NCI-H460 (cell line): ENCODE measurements around the gene BUB3. TPM values are rescaled to one million over a fixed set of nuclear protein-coding genes. Genes with fewer than 3 reads are reported as not detected.

ENCODE experiments used
- DNase-seq: peaks from one replicate; pipeline ENCODE4 v3.0.0-alpha.2; 2016; ENCODE audit warnings: low read depth; ENCODE audit errors: extremely low read depth
- total RNA-seq: library from RNA; depleted of rRNA; stranded (reverse); fragments of >200 nt; shearing (Covaris generic); gene quantifications from 2 replicates; pipeline ENCODE4 v1.2.3, GENCODE V29; 2014

Gene BUB3
- total RNA-seq, 1 experiment from 2014 or later = 274 TPM

DNA sequence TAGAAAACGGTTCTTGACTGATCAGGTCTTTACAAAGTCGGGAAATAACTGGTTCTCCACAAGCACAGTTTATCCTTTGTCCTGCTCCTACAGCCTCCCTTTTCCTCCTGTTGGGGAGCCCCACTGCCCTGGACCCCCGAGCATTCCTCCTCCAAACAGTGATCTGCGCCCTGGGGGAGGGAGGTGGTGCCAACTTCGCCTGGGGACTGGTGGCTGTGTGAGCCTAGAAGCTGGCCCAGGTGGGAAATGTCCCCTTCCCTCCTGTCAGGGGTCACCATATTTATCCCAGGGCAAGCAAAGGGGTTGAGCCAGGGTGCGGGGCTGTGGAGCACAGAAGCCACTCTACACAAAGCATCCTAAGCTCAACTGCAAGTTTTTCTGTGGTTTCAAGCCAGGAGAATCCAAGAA, 13.2 kb upstream of the BUB3 start:
- no peak for DNase-seq

DNA sequence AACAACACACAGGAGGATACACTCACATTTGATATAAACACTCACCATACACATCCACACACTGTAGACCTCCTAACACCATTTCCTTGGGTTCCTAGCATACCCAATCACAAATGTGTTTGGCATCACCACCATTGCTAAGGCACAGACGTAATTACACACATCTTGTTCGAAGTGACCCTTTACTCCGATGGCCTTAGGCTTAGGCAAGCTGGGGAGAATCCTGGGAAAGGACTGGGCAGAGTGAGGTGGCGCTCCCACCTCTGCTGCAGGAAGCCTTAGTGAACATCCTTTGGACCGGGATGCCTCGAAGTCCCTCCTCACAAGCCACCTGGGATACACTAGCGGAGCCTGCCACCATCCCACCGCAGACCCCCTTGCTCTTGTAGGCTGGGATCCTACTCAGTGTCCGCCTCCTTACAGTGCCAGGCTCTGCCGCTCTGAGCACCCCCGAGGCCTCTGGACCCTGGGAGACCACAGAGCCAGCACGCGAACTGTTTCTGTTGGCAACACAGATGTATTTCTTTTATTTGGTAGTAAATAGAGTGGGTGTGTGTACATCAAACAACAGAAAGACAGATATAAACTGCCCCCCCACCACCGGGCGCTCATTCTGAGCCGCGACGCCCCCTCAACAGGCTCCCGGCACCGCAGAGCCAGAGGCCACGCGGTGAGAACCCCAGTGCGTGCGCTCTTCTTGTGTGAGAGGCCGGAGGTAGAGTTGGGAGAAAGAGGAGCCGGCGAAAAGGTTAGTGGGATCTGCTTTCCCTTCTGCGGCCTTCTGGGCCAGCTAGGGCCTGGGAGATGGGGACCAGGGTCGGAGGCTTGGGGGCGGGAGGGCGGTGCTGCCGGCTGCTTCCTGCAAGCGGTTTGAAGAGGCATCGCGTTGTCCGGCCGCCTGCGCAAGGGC, 12.2 kb upstream of the BUB3 start:
- no peak for DNase-seq

DNA sequence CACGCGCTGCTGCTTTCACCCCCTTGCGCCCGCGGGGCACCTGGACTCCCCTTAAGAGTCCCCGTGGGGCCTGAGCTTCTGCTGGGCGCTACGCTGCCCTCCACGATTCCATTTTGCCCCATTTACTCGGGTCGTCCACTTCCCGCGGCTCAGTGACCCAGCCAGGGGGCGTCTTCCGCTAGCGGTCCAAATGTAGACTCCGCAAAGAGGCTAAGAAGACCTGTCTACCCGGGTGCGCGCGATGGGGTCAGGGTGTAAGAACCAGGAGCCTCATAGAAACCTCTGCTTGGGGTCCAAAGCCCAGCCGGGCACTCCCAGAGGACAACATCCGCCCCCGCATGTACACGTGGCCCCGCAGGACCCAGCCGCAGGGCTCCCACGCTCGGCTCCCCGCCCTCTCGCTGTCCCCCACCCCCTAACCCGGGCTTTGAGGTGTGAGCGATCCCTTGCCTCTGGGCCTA, 11.5 kb upstream of the BUB3 start:
- DNase-seq = no peak

DNA sequence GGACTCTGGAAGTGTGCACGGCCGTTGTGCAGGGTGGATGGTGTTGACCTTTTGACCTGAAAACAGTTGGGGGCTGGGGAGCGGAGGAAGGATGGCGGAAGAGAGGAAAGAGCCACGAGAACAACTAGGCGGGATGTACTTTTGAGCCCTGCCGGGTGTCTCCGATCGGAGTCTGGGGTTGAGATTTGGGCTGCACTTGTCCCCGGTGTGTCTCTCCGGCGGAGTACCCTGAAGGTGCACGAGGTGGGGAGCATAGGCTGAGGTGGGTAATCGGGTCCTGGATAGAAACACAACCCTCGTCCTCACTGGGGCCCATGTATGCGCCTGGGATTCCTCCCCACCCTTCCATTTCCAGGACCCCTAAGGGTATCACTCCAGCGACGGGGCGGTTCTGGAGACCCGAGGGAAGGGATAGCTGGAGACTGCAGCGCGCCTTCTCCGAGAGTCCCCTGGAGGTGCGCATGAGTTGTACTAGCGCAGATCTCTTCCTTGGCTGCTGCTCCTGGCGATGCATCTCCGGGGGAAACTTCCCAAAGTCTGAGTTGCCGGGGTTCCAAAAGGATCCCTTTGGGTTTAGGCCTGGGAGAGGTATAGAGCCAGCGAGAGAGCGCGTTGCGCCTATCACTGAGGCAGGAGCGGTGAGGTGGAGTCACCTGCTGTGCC, 10.9 kb upstream of the BUB3 start:
- no peak for DNase-seq

DNA sequence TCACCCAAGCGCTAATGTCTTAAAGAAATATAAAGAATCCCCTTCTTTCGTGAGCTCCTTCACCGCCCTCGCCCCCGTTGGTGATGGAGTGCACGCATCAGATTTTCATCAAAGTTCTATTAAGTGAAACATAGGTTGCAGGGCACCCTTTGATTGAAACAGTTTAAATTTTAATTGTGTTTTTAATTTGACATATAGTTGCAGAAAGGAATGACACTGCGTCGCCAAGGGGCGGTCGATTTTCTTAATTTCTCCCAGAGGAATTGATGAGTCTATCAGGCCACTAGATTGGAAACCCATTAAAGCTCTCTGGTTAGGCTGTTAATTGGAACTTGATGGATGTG, 10.4 kb upstream of the BUB3 start:
- no peak for DNase-seq

DNA sequence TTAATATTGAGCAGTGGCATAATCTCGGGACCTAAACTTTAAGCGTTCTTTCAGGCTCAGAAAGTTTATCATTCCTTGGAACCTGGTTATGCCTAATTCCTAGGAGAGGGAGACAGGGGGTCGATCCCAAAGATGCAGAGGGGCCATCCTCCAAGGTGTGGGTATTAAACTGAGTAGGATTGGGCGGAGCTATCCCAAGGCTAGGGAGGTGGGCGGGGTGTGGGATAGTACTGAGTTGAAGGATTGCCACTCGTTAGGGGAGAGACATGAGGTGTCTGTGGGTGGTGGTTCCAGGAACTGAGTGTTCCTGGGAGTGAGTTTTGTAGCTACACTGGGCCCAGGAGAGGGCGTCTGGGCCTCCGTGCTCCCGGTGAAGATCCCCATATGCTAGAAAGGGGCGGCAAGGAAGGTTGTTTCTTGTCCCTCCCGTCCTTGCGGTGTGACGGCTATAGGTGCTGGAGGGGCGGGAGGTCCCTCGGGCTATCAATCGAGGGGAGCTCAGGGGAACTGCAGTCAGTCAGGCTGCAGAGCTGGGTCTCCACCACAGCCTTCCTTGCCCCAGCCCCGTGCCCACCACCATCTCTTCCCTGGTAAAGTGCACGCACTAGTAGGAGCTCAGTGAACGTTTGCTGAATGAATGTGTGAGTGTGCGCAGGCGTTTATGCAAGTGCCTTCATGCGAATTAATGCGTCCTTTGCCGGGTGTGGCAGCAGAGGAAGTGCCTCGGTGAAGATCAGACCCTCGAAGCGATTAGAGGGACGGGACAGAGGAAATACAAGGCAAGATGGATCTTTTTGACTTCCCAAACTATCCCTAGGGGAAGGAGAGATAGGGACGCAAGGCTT, 9.3 kb upstream of the BUB3 start:
- DNase-seq = no peak

DNA sequence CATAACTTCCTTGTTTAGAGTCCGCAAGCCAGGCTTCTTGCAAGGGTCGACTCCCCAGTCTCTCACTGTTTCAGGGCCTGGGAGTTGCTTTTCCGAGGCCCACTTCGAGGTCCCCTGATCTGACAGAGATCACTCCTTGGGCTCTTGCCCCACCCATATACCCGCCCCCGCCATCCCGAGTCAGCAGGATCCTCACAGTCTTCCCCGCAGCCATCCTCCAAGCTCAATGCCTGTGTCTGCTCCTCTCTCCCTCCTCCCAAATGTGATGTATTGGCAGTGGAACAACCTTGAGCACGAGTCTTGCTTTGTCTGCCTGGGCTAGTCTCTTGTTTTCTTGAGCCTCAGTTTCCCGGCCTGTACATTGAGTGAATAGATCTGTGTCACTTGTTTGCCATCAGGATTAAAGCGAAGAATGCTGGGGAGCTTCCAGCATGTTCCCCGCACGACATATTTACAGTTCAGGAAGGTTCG, 8.6 kb upstream of the BUB3 start:
- no peak for DNase-seq

DNA sequence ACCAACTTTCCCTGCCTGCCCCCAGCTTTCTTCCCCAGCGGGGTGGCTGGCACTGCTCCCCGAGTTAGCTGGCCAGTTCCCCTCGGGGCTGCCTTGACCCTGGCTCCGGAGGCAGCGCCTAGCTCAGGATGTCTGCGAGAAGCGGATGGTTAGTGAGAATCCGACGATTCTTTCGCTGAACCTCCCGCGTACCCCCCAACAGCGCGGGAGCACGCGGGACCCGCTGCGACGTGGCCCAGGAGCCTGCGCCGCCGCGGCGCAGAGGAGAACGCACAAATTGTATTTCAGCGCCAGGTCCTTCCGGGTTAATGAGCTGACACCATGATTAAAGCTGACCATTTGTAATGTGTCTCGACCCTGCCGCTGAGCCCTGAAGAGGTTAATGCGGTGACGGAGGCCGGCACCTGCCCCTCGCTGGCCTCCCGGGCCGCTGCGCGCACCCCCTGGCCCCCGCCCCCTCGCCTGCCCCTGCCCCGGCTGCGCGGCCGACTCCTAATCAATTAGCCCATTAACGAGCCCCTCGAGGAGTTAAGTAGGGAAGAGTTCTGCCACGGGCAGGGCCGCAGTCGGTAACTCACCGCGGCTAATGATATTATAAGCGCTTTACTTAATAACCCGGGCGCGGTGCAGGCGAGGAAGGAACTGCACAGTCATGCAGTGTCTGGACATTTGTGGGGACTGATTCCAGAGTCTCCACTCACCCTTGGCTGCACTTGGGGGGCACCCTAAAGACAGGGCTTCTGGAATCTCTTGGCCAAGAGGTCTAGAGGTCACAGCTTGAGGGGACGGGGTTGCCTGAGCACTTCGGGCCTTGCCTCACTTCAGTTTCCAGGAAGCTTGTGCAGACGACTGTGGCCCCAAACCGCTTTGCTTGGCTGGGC, 7.9 kb upstream of the BUB3 start:
- DNase-seq = no peak

DNA sequence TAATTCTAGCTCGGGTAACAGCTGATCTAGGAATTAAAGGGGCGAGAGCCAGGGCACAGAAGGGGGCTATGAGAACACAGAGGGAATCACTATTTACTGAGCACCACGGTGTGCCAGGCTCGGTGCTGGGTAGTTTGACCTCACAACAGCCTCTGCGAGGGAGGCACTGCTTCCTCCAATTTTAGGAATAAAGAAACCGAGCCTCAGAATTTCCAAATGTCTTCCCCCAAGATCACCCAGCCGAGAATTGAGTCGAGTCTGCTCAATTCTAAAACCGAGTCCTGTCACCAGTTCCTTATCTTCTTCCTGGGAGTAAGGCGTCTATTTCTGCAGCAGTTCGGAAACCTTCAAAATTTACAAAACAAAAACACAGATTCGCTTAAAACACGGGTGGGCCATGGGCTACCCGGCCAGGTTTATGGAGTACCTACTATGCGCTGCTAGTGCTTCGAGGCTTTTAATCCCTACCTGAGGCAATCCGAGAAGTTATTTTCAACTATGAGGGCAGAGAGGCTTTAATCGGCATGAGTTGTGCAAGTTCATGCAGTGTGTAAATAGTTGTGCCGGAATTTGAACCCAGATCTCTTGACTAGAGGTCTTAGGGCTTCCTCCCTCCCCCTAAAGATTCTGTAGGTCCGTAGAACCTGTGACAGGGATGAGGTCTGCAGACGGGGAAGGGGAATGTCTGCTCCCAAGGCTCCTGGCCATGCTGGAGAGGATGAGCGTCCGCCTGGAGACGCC, 7.1 kb upstream of the BUB3 start:
- DNase-seq = no peak

DNA sequence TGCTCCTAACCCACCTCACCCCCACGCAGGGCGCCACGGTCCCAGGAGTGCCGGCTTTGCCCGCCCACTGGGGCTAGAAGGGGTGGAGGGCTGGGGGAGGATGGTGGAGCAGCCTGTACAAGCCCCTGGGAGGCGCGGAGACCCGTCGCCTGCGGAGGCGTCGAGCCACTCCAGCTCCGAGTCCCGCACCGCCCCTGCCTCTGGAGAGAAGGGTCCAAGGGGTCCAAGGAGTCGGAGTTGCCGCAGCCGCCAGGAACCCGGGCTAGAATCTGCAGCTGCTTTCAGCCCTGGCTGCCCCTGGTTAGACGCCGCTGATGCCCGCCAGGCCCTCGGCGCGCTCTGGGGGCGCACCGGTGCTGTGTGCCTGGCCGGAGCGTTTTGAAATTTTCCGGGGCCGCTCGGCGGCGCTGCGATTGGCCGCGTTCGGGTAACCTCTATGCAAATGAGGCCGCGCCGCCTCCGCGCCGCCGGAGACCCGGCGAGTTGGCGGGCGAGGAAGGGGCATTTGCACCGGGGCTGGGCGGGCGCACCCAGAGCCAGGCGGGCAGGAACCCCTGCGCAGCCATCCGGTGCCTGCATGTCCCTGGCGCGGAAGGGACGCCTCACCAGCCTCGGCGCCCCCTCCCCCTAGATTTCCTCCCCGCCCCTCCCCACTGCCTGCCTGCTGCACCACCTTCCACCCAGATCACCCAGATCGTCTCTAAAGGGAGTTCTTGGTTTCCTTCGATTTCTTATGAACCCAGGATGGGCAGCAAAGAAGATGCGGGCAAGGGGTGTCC, 6.4 kb upstream of the BUB3 start, which contains the start of gene HMX2:
Gene HMX2 (plus strand): TSS at position 502 of the 779 bp plus-strand sequence. CDS start 243 bp downstream, at position 745.
- DNase-seq = no peak

DNA sequence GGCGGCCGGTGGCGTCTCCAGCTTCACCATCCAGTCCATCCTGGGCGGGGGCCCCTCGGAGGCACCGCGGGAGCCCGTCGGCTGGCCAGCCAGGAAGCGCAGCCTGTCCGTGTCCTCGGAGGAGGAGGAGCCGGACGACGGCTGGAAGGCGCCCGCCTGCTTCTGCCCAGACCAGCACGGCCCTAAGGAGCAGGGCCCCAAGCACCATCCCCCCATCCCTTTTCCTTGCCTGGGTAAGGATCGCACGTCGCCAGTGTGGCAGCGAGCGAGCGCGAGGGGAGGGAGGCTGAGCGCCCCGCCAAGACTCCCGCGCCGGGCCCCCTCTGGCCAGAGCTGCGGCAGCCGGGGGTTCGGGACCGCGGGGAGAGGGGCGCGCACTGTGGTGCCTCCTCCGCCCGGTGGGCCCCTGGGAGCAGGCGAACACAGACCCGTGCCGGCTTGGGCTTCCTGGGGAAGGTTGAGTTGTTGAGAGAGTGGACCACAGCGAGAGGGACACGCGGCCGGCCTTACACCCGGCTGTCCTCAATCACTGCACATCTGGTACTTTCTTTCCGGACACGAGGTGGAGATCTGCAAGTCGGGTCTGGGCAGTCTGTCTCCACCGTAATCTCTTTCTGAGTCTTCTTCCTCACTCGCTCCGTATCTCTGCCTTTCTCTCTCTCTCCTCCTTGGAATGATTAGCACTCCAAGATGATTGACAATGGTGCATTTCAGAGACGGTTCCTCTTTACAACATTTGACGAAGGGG, 5.6 kb upstream of the BUB3 start:
- no peak for DNase-seq

DNA sequence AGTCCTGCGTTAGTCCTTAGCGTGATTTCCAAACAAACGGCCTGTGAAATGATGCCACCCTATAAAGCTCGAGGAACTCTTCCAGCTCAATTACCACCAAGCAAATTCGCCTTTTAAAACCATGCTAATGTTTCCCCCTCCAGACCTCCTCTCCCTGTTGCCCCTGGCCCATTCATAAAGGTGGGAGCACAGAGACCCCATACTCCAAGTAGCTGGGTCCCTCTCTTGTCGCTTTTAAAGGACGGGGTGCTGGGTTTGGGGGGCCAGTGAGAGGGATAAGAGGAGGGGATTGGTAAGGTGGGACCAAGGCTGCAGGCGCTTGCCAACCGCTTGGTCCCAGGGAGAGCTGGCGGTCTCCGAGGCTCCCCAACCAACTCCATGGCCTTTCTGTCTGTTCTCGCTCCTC, 5.0 kb upstream of the BUB3 start:
- no peak for DNase-seq

DNA sequence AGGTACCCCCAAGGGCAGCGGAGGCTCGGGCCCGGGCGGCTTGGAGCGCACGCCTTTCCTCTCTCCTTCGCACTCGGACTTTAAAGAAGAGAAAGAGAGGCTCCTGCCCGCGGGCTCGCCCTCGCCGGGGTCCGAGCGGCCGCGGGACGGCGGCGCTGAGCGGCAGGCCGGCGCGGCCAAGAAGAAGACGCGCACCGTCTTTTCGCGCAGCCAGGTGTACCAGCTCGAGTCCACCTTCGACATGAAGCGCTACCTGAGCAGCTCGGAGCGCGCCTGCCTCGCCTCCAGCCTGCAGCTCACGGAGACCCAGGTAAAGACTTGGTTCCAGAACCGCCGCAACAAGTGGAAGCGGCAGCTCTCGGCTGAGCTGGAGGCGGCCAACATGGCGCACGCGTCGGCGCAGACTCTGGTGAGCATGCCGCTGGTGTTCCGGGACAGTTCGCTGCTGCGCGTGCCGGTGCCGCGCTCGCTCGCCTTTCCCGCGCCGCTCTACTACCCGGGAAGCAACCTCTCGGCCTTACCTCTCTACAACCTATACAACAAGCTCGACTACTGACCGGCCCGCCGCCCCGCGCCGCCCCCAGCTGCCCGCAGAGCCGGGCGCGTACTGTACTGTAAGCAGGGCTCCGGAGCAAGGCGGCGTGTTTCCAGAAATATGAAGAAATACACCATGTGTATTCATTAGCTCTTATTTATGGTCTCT, 4.5 kb upstream of the BUB3 start:
- no peak for DNase-seq

DNA sequence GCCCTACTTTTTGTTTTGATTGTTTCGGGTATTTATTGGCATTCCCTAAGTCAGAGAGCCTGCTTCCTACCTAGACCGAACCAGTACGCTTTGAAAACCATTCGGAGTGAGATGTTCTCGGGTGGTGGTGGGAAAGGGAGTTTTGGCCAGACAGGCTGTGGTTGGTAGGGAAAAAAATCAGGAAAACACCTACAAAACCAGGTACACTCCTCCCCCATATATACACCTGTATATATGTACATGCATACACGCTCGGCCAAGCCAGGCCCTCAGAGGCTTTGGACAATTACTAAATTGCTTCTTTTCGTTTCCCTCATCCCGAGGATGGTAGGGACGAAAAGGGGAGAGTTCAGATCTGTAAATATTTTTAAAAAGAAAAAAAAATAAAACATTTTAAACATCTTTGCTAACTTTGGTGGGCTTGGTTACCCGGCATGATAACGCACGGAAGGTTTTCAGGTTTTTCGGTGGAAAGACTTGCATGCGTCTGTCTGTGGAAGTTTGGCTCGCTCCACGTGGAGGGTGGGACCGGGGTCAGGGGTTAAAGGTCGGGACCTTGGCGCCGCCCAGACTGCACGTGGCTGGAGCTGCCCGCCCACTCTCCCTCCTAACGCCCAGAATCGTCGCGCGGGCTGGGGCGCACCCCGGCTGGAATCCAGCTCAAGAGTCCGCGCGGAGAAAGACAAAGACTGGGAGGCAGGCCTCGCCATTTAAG, 3.8 kb upstream of the BUB3 start:
- no peak for DNase-seq

DNA sequence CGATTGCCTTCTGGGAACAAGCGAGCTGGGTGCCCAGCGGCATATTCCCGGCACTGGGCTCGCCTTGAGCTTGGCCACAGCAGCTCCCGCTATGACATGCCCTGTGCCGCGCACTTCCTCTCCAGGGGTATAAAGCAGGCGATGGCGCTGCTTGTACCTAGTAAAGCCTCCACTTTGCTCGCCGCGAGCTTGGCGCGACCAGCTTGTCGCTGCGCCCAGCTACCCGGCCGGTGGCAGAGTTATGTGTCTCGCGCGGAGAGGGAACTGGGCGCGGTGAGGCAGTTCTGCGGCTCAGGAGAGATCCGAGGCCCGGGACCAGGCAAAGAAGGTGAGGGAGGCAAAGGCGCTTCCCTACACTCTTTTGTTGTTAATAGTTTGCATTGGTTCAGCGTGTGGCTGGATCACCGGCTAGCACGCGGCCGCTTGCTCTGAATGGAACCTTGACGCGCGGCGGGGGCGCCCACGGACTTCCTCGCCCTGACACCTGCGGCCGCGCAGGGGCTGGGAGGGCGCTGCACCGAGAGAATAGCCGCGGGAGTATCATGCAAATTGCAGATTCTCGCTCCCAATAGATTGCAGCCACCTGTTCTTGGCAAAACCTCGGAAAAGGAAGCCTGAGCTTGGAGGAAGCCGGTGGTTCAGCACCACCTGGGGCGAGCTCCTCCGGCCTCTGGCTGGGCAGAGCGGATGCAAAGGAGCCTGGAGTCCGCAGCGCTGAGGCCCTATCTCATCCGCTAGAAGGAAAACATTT, 3.0 kb upstream of the BUB3 start:
- no peak for DNase-seq

DNA sequence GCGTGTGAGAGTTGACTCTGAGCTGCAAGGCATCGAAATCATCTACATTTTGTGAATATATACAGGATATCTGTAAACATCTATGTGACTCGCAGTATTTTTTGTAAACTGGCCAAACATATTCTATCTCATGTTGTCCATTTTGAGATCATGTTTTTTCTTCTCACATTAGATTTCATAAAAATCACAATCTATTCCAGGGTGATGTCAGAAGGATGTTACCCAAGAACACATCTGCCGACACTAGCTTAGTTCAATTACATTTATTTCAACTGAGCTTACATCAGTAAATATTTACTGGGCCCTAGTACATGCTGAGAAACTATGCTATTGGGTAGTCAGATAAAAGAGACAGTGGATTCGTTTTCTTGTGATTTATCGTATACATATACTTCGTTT, 2.5 kb upstream of the BUB3 start:
- no peak for DNase-seq
